Measurements from ENCODE around the gene EHMT1. TPM values are rescaled to one million over a fixed set of nuclear protein-coding genes. Genes with fewer than 3 reads are reported as not detected.

EHMT1 gene
- total RNA-seq, 2 experiments from 2014 or later: 80.6 to 87.8 TPM

- intact Hi-C loops (cut with DNase I, micrococcal nuclease): no loop called here
- H3K9me3 ChIP-seq (ENCODE audit: control insufficient read depth in 1 of 2, insufficient read depth in 1 of 2, low read length in 2 of 2): no peaks in the 10 kb centered on the region
- H3K27ac Mint-ChIP-seq: peak overlapping the region; percentile 49
- H3K36me3 Mint-ChIP-seq (ENCODE audit: low read depth): peaks cover 70% of the 10 kb centered on the region
- ChIA-PET POLR2A (no interaction called here), CTCF (no interaction called here)
- H3K4me3 Mint-ChIP-seq: no peak overlapping the region
- no peak overlapping the region for H3K4me3 ChIP-seq (ENCODE audit: low read length)
- DNase-seq (no peak), ATAC-seq (ENCODE audit: poor library complexity) (no peak)
- no peaks in the 10 kb centered on the region for H3K4me1 Mint-ChIP-seq (ENCODE audit: low read depth)
- no peak for TF ChIP-seq CTCF (IDR thresholded peaks at IDR 0.05)
- peaks cover 56% of the 10 kb centered on the region for H3K36me3 ChIP-seq (ENCODE audit: insufficient read depth, low read length)
- H3K27me3 Mint-ChIP-seq: no peaks in the 10 kb centered on the region
- H3K27me3 ChIP-seq (ENCODE audit: control insufficient read depth in 1 of 2, insufficient read depth in 2 of 2, low read length in 2 of 2): no peaks in the 10 kb centered on the region
- H3K9me3 Mint-ChIP-seq: no peaks in the 10 kb centered on the region
- H3K27ac ChIP-seq (ENCODE audit: low read depth in 1 of 2, low read length in 2 of 2): no peak overlapping the region
- peaks cover 11% of the 10 kb centered on the region for H3K4me1 ChIP-seq (ENCODE audit: insufficient read depth, low read length)
Measured at GRCh38 chr9:137787786-137788505, 169.1 kb downstream of the EHMT1 start.

GRCh38 chr9:137788561-137789294 is 169.9 kb downstream of the EHMT1 start:
- Mint-ChIP-seq H3K36me3 (ENCODE audit: low read depth) (peaks cover 70% of the 10 kb centered on the region), H3K4me3 (no peak overlapping the region)
- CTCF ChIA-PET: no interaction called here

GRCh38 chr9:137789295-137789895 is 170.6 kb downstream of the EHMT1 start:
- no peaks in the 10 kb centered on the region for H3K27me3 ChIP-seq (ENCODE audit: control insufficient read depth in 1 of 2, insufficient read depth in 2 of 2, low read length in 2 of 2)
- Mint-ChIP-seq H3K27ac (no peak overlapping the region), H3K9me3 (no peaks in the 10 kb centered on the region), H3K27me3 (no peaks in the 10 kb centered on the region), H3K36me3 (ENCODE audit: low read depth) (peaks cover 70% of the 10 kb centered on the region), H3K4me3 (no peak overlapping the region), H3K4me1 (ENCODE audit: low read depth) (no peaks in the 10 kb centered on the region)
- H3K9me3 ChIP-seq (ENCODE audit: control insufficient read depth in 1 of 2, insufficient read depth in 1 of 2, low read length in 2 of 2): no peaks in the 10 kb centered on the region
- ATAC-seq (ENCODE audit: poor library complexity) (no peak), DNase-seq (no peak)
- intact Hi-C loops (cut with DNase I, micrococcal nuclease): no loop called here
- peaks cover 45% of the 10 kb centered on the region for H3K36me3 ChIP-seq (ENCODE audit: insufficient read depth, low read length)
- ChIA-PET POLR2A (no interaction called here), CTCF (no interaction called here)
- TF ChIP-seq CTCF (IDR thresholded peaks at IDR 0.05): no peak
- peaks cover 11% of the 10 kb centered on the region for H3K4me1 ChIP-seq (ENCODE audit: insufficient read depth, low read length)
- H3K4me3 ChIP-seq (ENCODE audit: low read length): no peak overlapping the region
- H3K27ac ChIP-seq (ENCODE audit: low read depth in 1 of 2, low read length in 2 of 2): no peak overlapping the region

More at GRCh38 chr9:137788561-137789294, 169.9 kb downstream of the EHMT1 start:
- DNase-seq: no peak
- peak overlapping the region; percentile 49 for H3K27ac Mint-ChIP-seq
- Histone ChIP-seq H3K27ac (ENCODE audit: low read depth in 1 of 2, low read length in 2 of 2) (no peak overlapping the region), H3K9me3 (ENCODE audit: control insufficient read depth in 1 of 2, insufficient read depth in 1 of 2, low read length in 2 of 2) (no peaks in the 10 kb centered on the region), H3K4me1 (ENCODE audit: insufficient read depth, low read length) (peaks cover 11% of the 10 kb centered on the region), H3K36me3 (ENCODE audit: insufficient read depth, low read length) (peaks cover 49% of the 10 kb centered on the region), H3K27me3 (ENCODE audit: control insufficient read depth in 1 of 2, insufficient read depth in 2 of 2, low read length in 2 of 2) (no peaks in the 10 kb centered on the region), H3K4me3 (ENCODE audit: low read length) (no peak overlapping the region)
- intact Hi-C loops (cut with DNase I, micrococcal nuclease): no loop called here
- H3K27me3 Mint-ChIP-seq: no peaks in the 10 kb centered on the region
- no peak for TF ChIP-seq CTCF (IDR thresholded peaks at IDR 0.05)
- H3K9me3 Mint-ChIP-seq: no peaks in the 10 kb centered on the region
- no peak for ATAC-seq (ENCODE audit: poor library complexity)
- no peaks in the 10 kb centered on the region for H3K4me1 Mint-ChIP-seq (ENCODE audit: low read depth)
- POLR2A ChIA-PET: no interaction called here

All from CD4-positive, alpha-beta T cell (primary cell).